MM.1S (cell line): ENCODE data around the gene ADGRE3.

Experiments
- DNase-seq: peaks from one replicate; pipeline ENCODE4 v3.0.0-alpha.2; 2015
- H2AFZ ChIP-seq: fragments of 300-600 bp; sonication (generic); 2 replicates; pipeline ENCODE4 v1.6.0; 2016; ENCODE audit warnings: antibody characterized with exemption, low read length
- H3F3A ChIP-seq: fragments of 300-600 bp; sonication (generic); 2 replicates; pipeline ENCODE4 v1.6.1; 2016; ENCODE audit warnings: mild to moderate bottlenecking, antibody characterized with exemption, low read length, moderate library complexity, mixed read lengths; ENCODE audit not compliant: insufficient read depth
- H3K27ac ChIP-seq: fragments of 300-600 bp; sonication (generic); 2 replicates; pipeline ENCODE4 v1.5.1; 2016; ENCODE audit warnings: mild to moderate bottlenecking, low read length
- H3K27me3 ChIP-seq: fragments of 300-600 bp; sonication (generic); replicated peaks from 2 replicates; pipeline ENCODE4 v1.6.0; 2016; ENCODE audit warnings: low read length; ENCODE audit not compliant: insufficient read depth
- H3K36me3 ChIP-seq: fragments of 300-600 bp; sonication (generic); replicated peaks from 2 replicates; pipeline ENCODE4 v1.6.1; 2016; ENCODE audit warnings: mild to moderate bottlenecking, low read length, mixed read lengths; ENCODE audit not compliant: insufficient read depth
- H3K4me1 ChIP-seq: fragments of 300-600 bp; sonication (generic); 2 replicates; pipeline ENCODE4 v1.6.1; 2016; ENCODE audit warnings: low read length, mixed read lengths
- H3K4me2 ChIP-seq: fragments of 300-600 bp; sonication (generic); 2 replicates; pipeline ENCODE4 v1.6.0; 2016; ENCODE audit warnings: low read depth, low read length
- H3K4me3 ChIP-seq: fragments of 300-600 bp; sonication (generic); 2 replicates; pipeline ENCODE4 v1.5.1; 2016; ENCODE audit warnings: low read length, mixed read lengths
- H3K79me2 ChIP-seq: fragments of 300-600 bp; sonication (generic); 2 replicates; pipeline ENCODE4 v1.6.1; 2016; ENCODE audit warnings: mixed run types, low read length, mixed read lengths
- H3K9ac ChIP-seq: fragments of 300-600 bp; sonication (generic); 2 replicates; pipeline ENCODE4 v1.6.1; 2016; ENCODE audit warnings: low read length, mixed read lengths
- H3K9me2 ChIP-seq: fragments of 300-600 bp; sonication (generic); replicated peaks from 2 replicates; pipeline ENCODE4 v1.6.1; 2016; ENCODE audit warnings: mild to moderate bottlenecking, low read length, mixed read lengths; ENCODE audit not compliant: insufficient read depth
- H3K9me3 ChIP-seq: fragments of 300-600 bp; sonication (generic); replicated peaks from 2 replicates; pipeline ENCODE4 v1.6.1; 2016; ENCODE audit warnings: mild to moderate bottlenecking, low read length, mixed read lengths; ENCODE audit not compliant: insufficient read depth
- H4K20me1 ChIP-seq: fragments of 300-600 bp; sonication (generic); 2 replicates; pipeline ENCODE4 v1.6.1; 2016; ENCODE audit warnings: mild to moderate bottlenecking, low read length, moderate library complexity, mixed read lengths; ENCODE audit not compliant: insufficient read depth
- CTCF ChIP-seq: fragments of 300-600 bp; sonication (generic); IDR thresholded peaks from 2 replicates; pipeline ENCODE4 v1.5.1; 2016; ENCODE audit warnings: antibody characterized with exemption, low read length, mixed read lengths
- EZH2 ChIP-seq: fragments of 300-600 bp; sonication (generic); optimal IDR thresholded peaks from 2 replicates; pipeline ENCODE3; 2017; ENCODE audit warnings: low read depth, mild to moderate bottlenecking, antibody characterized with exemption, low read length, mixed read lengths
- EZH2phosphoT487 ChIP-seq: fragments of 300-600 bp; sonication (generic); IDR thresholded peaks from 2 replicates; pipeline ENCODE4 v1.6.1; 2018; ENCODE audit warnings: antibody characterized with exemption, low read length

The ADGRE3 gene

GRCh38 chr19:14582894-14583340 is 91.7 kb downstream of the ADGRE3 start, which contains the start of gene CLEC17A:
Gene CLEC17A, plus strand, starts transcription at chr19:14583084. Its CDS starts 77 bp downstream, at chr19:14583161.
- H2AFZ ChIP-seq: no peak within 1 kb of the TSS
- DNase-seq: no peak
- no peaks in the 10 kb centered on the region for H3K79me2 ChIP-seq
- no peaks in the 10 kb centered on the region for H3K9me3 ChIP-seq
- no peaks in the 10 kb centered on the region for H4K20me1 ChIP-seq
- no peak within 1 kb of the TSS for H3K27ac ChIP-seq
- H3K4me3 ChIP-seq: no peak within 1 kb of the TSS
- no peaks in the 10 kb centered on the region for H3K4me1 ChIP-seq
- no peaks in the 10 kb centered on the region for H3F3A ChIP-seq
- H3K36me3 ChIP-seq: no peaks in the 10 kb centered on the region
- no peak within 1 kb of the TSS for H3K4me2 ChIP-seq
- no peaks in the 10 kb centered on the region for H3K9me2 ChIP-seq
- H3K9ac ChIP-seq: no peak within 1 kb of the TSS
- no peak for TF ChIP-seq EZH2
- TF ChIP-seq CTCF: no peak
- H3K27me3 ChIP-seq: peaks cover 34% of the 10 kb centered on the region

GRCh38 chr19:14580623-14581237 is 93.9 kb downstream of the ADGRE3 start:
- TF ChIP-seq CTCF: no peak
- no peak for TF ChIP-seq EZH2phosphoT487
- TF ChIP-seq EZH2: no peak
- H3K27me3 ChIP-seq: peaks cover 34% of the 10 kb centered on the region
- H4K20me1 ChIP-seq: no peaks in the 10 kb centered on the region
- H3K9me3 ChIP-seq: no peaks in the 10 kb centered on the region
- no peaks in the 10 kb centered on the region for H3F3A ChIP-seq
- H2AFZ ChIP-seq: no peak overlapping the region
- no peaks in the 10 kb centered on the region for H3K4me1 ChIP-seq
- no peak overlapping the region for H3K27ac ChIP-seq
- no peaks in the 10 kb centered on the region for H3K36me3 ChIP-seq
- H3K4me2 ChIP-seq: no peak overlapping the region
- H3K9ac ChIP-seq: no peak overlapping the region
- no peaks in the 10 kb centered on the region for H3K9me2 ChIP-seq
- no peaks in the 10 kb centered on the region for H3K79me2 ChIP-seq
- no peak for DNase-seq
- no peak overlapping the region for H3K4me3 ChIP-seq

- H3K36me3 ChIP-seq: no peaks in the 10 kb centered on the region
- no peaks in the 10 kb centered on the region for H3F3A ChIP-seq
- H3K27me3 ChIP-seq: peaks cover 31% of the 10 kb centered on the region
- TF ChIP-seq CTCF (no peak), EZH2phosphoT487 (no peak), EZH2 (no peak)
- no peak for DNase-seq
- no peaks in the 10 kb centered on the region for H3K9me2 ChIP-seq
- H4K20me1 ChIP-seq: no peaks in the 10 kb centered on the region
- H3K9me3 ChIP-seq: no peaks in the 10 kb centered on the region
- no peak overlapping the region for H3K4me3 ChIP-seq
- no peaks in the 10 kb centered on the region for H3K79me2 ChIP-seq
- H3K27ac ChIP-seq: no peak overlapping the region
- H3K9ac ChIP-seq: no peak overlapping the region
- no peak overlapping the region for H2AFZ ChIP-seq
- H3K4me2 ChIP-seq: no peak overlapping the region
- no peaks in the 10 kb centered on the region for H3K4me1 ChIP-seq
These were observed 96.7 kb downstream of the ADGRE3 start for GRCh38 chr19:14577885-14578427.
